HepG2 (cell line): ENCODE results near the gene TTF2. TPM values are rescaled to one million over a fixed set of nuclear protein-coding genes. Genes with fewer than 3 reads are reported as not detected.

Experiments used
- ATAC-seq: fragments of 200-7000 bp; cut with Tn5 transposase; 3 replicates; pipeline ENCODE4 v1.9.1; 2020; ENCODE audit warnings: mild to moderate bottlenecking, moderate library complexity
- BruUV-seq: library from RNA; stranded (reverse); fragments of 400-500 nt; replicated peaks from 2 replicates; lab custom pipeline; 2021; lab: Mats Ljungman, UMichigan
- CTCF ChIA-PET: fragments of 300-600 bp; formaldehyde crosslinking; extraction: SDS; loops from one replicate; lab custom pipeline; 2021; ENCODE audit warnings: low total read pairs, inconsistent platforms, low intra/inter-chr PET ratio; lab: Yijun Ruan, JAX
- POLR2A ChIA-PET: fragments of 350-600 bp; sonication (Branson Sonifier 250); formaldehyde crosslinking; loops from one replicate; lab custom pipeline; 2020; ENCODE audit warnings: antibody characterized with exemption, inconsistent platforms; lab: Yijun Ruan, JAX
- DNase-seq: peaks from one replicate; pipeline ENCODE4 v3.0.0-alpha.2; 2015; ENCODE audit warnings: low spot score
- FAIRE-seq: peaks from 3 replicates; lab custom pipeline; 2011; peaks lifted over from hg19 to GRCh38; lab: Jason Lieb, UNC
- H2AFZ ChIP-seq: one replicate; pipeline ENCODE4 v1.6.1; 2011; ENCODE audit warnings: low read length, inconsistent platforms
- H3K27ac ChIP-seq: fragments of 300-600 bp; 3 replicates; pipeline ENCODE4 v1.8.0; 2011; ENCODE audit warnings: mixed run types, mild to moderate bottlenecking, mixed read lengths, low read length, inconsistent platforms; ENCODE audit not compliant: insufficient read depth; ENCODE audit errors: extremely low read length
- H3K27me3 ChIP-seq, 2 experiments: fragments of 200-600 bp in 1 of 2; 2 replicates in 1 of 2; 3 replicates in 1 of 2; pipeline versions ENCODE4 v1.6.0 to v1.8.0; 2011; ENCODE audit warnings: low read length in 2 of 2, mild to moderate bottlenecking in 2 of 2, moderate library complexity in 2 of 2, inconsistent platforms in 1 of 2; ENCODE audit not compliant: insufficient read depth in 2 of 2, control insufficient read depth in 1 of 2
- H3K36me3 ChIP-seq, 2 experiments: fragments of 200-600 bp in 1 of 2; replicated peaks in 1 of 2; 2 replicates in 1 of 2; 3 replicates in 1 of 2; pipeline versions ENCODE4 v1.5.1 to v1.8.0; 2011; ENCODE audit warnings: low read length in 2 of 2, inconsistent platforms in 1 of 2; ENCODE audit not compliant: insufficient read depth in 2 of 2, control insufficient read depth in 1 of 2
- H3K4me1 ChIP-seq: 2 replicates; pipeline ENCODE4 v1.5.1; 2012; ENCODE audit warnings: low read length, inconsistent platforms; ENCODE audit not compliant: insufficient read depth
- H3K4me2 ChIP-seq: 2 replicates; pipeline ENCODE4 v1.6.0; 2011; ENCODE audit warnings: low read depth, low read length, inconsistent platforms
- H3K4me3 ChIP-seq, 3 experiments: fragments of 200-600 bp in 1 of 3; sonication (generic), shearing (Covaris generic) in 1 of 3; replicated peaks in 1 of 3; 2 replicates each; pipeline ENCODE4 v1.5.1; 2011 to 2016; ENCODE audit warnings: low read length in 3 of 3, inconsistent platforms in 2 of 3, low read depth in 2 of 3, mild to moderate bottlenecking in 2 of 3, control low read depth in 1 of 3, mixed read lengths in 1 of 3; ENCODE audit not compliant: insufficient read depth in 1 of 3
- H3K79me2 ChIP-seq: one replicate; pipeline ENCODE4 v1.6.1; 2011; ENCODE audit warnings: low read length, inconsistent platforms; ENCODE audit not compliant: insufficient read depth
- H3K9ac ChIP-seq: 2 replicates; pipeline ENCODE4 v1.6.0; 2011; ENCODE audit warnings: mild to moderate bottlenecking, low read depth, low read length, inconsistent platforms; ENCODE audit not compliant: insufficient read depth
- H3K9me3 ChIP-seq: 2 replicates; pipeline ENCODE4 v1.5.1; 2012; ENCODE audit warnings: mild to moderate bottlenecking, low read length
- H4K20me1 ChIP-seq: 2 replicates; pipeline ENCODE4 v1.6.0; 2011; ENCODE audit warnings: inconsistent platforms, mild to moderate bottlenecking, low read length, moderate library complexity; ENCODE audit not compliant: insufficient read depth
- FOXA3 ChIP-seq: IDR thresholded peaks from 2 replicates; pipeline ENCODE4 v1.6.1; 2016; ENCODE audit warnings: missing genetic modification reagents, missing compliant biosample characterization
- NONO ChIP-seq, 2 experiments: fragments of 450-650 bp in 1 of 2; sonication (generic) in 1 of 2; formaldehyde crosslinking in 1 of 2; IDR thresholded peaks in 1 of 2; conservative IDR thresholded peaks in 1 of 2; 2 replicates each; pipeline versions ENCODE4 v1.6.1 to v1.8.0; 2017 to 2022; ENCODE audit warnings: mild to moderate bottlenecking in 1 of 2, missing genetic modification reagents in 1 of 2, moderate library complexity in 1 of 2
- NR2F1 ChIP-seq, 2 experiments: fragments of 450-650 bp in 1 of 2; formaldehyde crosslinking in 1 of 2; IDR thresholded peaks; 2 replicates each; pipeline versions ENCODE4 v1.5.0 to v1.6.1; 2016 to 2020; ENCODE audit warnings: mild to moderate bottlenecking in 1 of 2, missing compliant biosample characterization in 1 of 2, missing genetic modification reagents in 1 of 2, moderate library complexity in 1 of 2
- ONECUT2 ChIP-seq: sonication (generic); formaldehyde crosslinking; IDR thresholded peaks from 2 replicates; pipeline ENCODE4 v1.4.0; 2020; ENCODE audit warnings: missing genetic modification reagents
- TFDP1 ChIP-seq: IDR thresholded peaks from 2 replicates; pipeline ENCODE4 v1.6.1; 2016; ENCODE audit warnings: missing compliant biosample characterization, missing genetic modification reagents, borderline replicate concordance
- THAP11 ChIP-seq: IDR thresholded peaks from 2 replicates; pipeline ENCODE4 v1.6.1; 2016; ENCODE audit warnings: missing biosample characterization, missing genetic modification reagents
- ZNF138 ChIP-seq: sonication (generic); formaldehyde crosslinking; IDR thresholded peaks from 2 replicates; pipeline ENCODE4 v1.5.0; 2020; ENCODE audit warnings: mild to moderate bottlenecking, low read depth, missing genetic modification reagents
- ZNF44 ChIP-seq: sonication (generic); formaldehyde crosslinking; IDR thresholded peaks from 2 replicates; pipeline ENCODE4 v1.5.1; 2020; ENCODE audit warnings: mild to moderate bottlenecking, missing genetic modification reagents
- ZNF598 ChIP-seq: sonication (generic); formaldehyde crosslinking; IDR thresholded peaks from 2 replicates; pipeline ENCODE4 v1.5.1; 2020; ENCODE audit warnings: mild to moderate bottlenecking, missing genetic modification reagents, borderline replicate concordance
- ZNF770 ChIP-seq: sonication (generic); formaldehyde crosslinking; IDR thresholded peaks from 2 replicates; pipeline ENCODE4 v1.5.0; 2020; ENCODE audit warnings: mild to moderate bottlenecking, missing genetic modification reagents
- in situ Hi-C: cut with HindIII; loops from 2 replicates; pipeline ENCODE4 v1.10.0; 2017; ENCODE audit warnings: low pct_unique_long_range_greater_than_20kb; ENCODE audit not compliant: extremely low pct_ligation_motif_present
- intact Hi-C: fragments of 100-400 bp; cut with micrococcal nuclease; formaldehyde crosslinking; loops from one replicate; pipeline ENCODE4 v1.10.0; 2022; ENCODE audit not compliant: unreplicated experiment
- polyA plus RNA-seq, 8 experiments: library from polyadenylated mRNA; depleted of rRNA in 3 of 8; stranded (reverse) in 7 of 8; unstranded in 1 of 8; fragments of >200 nt; fragmentation: Illumina TruSeq in 4 of 8; extraction: Trizol in 4 of 8; gene quantifications; 2 replicates each; pipeline versions ENCODE4 v1.2.1 to v1.2.3, GENCODE V29; 2011 to 2016; ENCODE audit warnings: low read depth in 4 of 8, missing spikeins in 1 of 8, mixed read lengths in 1 of 8; ENCODE audit not compliant: insufficient read depth in 1 of 8
- total RNA-seq, 5 experiments: library from RNA; depleted of rRNA; stranded (reverse); fragments of >200 nt; fragmentation: Illumina TruSeq; extraction: Trizol; gene quantifications; 2 replicates each; pipeline ENCODE4 v1.2.3, GENCODE V29; 2016; ENCODE audit warnings: low read depth in 1 of 5

Gene TTF2
- total and polyA plus RNA-seq, 2 of the 13 experiments (the other 11 are each of a cell fraction or from before 2014, with no cell fraction given) = 12.8 to 48.9 TPM

- Histone ChIP-seq H3K4me1 (no peaks in the 10 kb centered on the region), H3K4me3 (no peak overlapping the region), H3K4me2 (no peak overlapping the region), H3K36me3 (no peaks in the 10 kb centered on the region), H4K20me1 (no peaks in the 10 kb centered on the region), H2AFZ (no peak overlapping the region), H3K9me3 (no peaks in the 10 kb centered on the region), H3K27me3 (no peaks in the 10 kb centered on the region; a peak in 1 of 5 replicates), H3K9ac (no peak overlapping the region), H3K79me2 (no peaks in the 10 kb centered on the region), H3K27ac (no peak overlapping the region)
- intact Hi-C loops = no loop called here
- ChIA-PET POLR2A (no interaction called here), CTCF (no interaction called here)
- ATAC-seq (no peak), FAIRE-seq (no peak), DNase-seq (no peak)
- TF ChIP-seq NONO (IDR thresholded peaks at IDR 0.05) (no peak), NONO (CRISPR knock-in tag; conservative IDR thresholded peaks at IDR 0.05) (no peak), ZNF138 (CRISPR knock-in tag) (no peak), TFDP1 (no peak), THAP11 (CRISPR knock-in tag) (no peak), ZNF44 (CRISPR knock-in tag) (no peak), ZNF770 (CRISPR knock-in tag) (no peak), NR2F1 (CRISPR knock-in tag; IDR thresholded peaks at IDR 0.05) (no peak), FOXA3 (no peak), ONECUT2 (CRISPR knock-in tag) (no peak), ZNF598 (no peak)
- no TSS peak for BruUV-seq
- in situ Hi-C loops = loop anchor here (25.0 kb wide), 1 partner anchor 144 kb away; no protein-coding TSS in a partner anchor
Measured at GRCh38 chr1:117143172-117143571, 83.0 kb downstream of the TTF2 start.
